Muscle layer of duodenum (tissue), 2 donors: Measurements from ENCODE around the gene TSHZ2.
A peak's percentile ranks its signal among the peaks of the same experiment; 100 is the strongest.

Source experiments
- H3K27ac ChIP-seq: one replicate; pipeline ENCODE4 v1.7.0; 2013; ENCODE audit warnings: mild to moderate bottlenecking, low read length
- H3K27me3 ChIP-seq: one replicate; pipeline ENCODE4 v1.7.0; 2013; ENCODE audit warnings: low read depth, mild to moderate bottlenecking, control low read depth, low read length
- H3K36me3 ChIP-seq, 2 donors: one replicate each; pipeline ENCODE4 v1.7.0; 2013; ENCODE audit warnings: low read length in 2 of 2, control low read depth in 1 of 2, mild to moderate bottlenecking in 1 of 2; ENCODE audit not compliant: insufficient read depth in 2 of 2, control insufficient read depth in 1 of 2
- H3K4me1 ChIP-seq, 2 donors: one replicate each; pipeline ENCODE4 v1.7.0; 2013; ENCODE audit warnings: low read length in 2 of 2, mild to moderate bottlenecking in 2 of 2, control low read depth in 1 of 2, moderate library complexity in 1 of 2; ENCODE audit not compliant: insufficient read depth in 2 of 2, control insufficient read depth in 1 of 2
- H3K4me3 ChIP-seq, 2 donors: one replicate each; pipeline ENCODE4 v1.7.0; 2013; ENCODE audit warnings: low read length in 2 of 2, low read depth in 1 of 2, mild to moderate bottlenecking in 1 of 2
- H3K9me3 ChIP-seq, 2 donors: one replicate each; pipeline ENCODE4 v1.7.0; 2013; ENCODE audit warnings: low read length in 2 of 2, control low read depth in 1 of 2, mild to moderate bottlenecking in 1 of 2; ENCODE audit not compliant: control insufficient read depth in 1 of 2
- donor health status: healthy.

Gene TSHZ2

DNA sequence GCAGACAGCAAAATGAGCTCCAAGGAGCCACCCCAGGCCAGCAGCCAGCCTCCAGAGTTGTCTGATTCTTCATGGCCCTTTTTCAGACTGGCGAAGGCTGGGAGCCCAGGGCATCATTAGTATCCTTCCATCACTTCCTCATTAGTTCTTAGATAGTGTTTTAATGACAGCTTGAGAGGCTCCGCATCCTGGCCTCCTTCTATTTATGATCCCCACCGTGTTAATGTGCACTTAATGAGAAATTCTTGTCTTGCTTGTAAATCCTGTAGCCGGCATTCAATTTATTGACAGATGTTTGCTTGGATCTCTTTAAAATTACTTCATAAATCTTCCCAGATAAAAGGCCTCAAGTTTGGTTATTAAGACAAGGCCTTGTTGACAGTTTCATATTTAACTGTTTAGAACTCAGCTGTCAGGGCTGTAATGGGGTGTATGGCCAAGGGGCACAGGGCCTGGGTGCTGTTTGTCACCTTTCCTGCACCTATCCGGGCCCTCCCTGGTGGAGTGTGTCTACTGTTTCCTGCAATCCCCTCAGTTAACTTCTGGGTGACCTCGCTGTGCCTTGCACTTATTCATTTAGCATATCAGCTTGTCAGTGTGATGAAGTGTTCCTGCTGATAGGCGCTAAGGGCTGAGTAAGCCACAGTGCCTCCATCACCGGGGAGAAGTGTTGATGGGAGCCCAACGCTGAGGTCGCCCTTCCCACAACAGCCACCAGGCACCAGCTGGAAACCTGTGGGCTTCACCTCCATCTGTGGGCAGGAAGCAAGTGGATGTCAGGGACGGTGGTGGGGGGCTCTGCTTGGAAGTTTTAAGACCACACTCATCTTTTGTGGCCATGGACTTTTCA lies 169.3 kb downstream of the TSHZ2 start:
- no peaks in the 10 kb centered on the region for H3K36me3 ChIP-seq
- H3K4me1 ChIP-seq = no peaks in the 10 kb centered on the region
- no peaks in the 10 kb centered on the region for H3K9me3 ChIP-seq
- H3K27ac ChIP-seq = no peak overlapping the region
- no peak overlapping the region for H3K4me3 ChIP-seq
- no peaks in the 10 kb centered on the region for H3K27me3 ChIP-seq

GRCh38 chr20:53142225-53143127 lies 170.3 kb downstream of the TSHZ2 start:
- Histone ChIP-seq H3K4me3 (no peak overlapping the region), H3K9me3 (no peaks in the 10 kb centered on the region), H3K4me1 (no peaks in the 10 kb centered on the region), H3K27me3 (no peaks in the 10 kb centered on the region), H3K27ac (no peak overlapping the region), H3K36me3 (no peaks in the 10 kb centered on the region)

- Histone ChIP-seq H3K9me3 (no peaks in the 10 kb centered on the region), H3K4me3 (no peak overlapping the region), H3K36me3 (no peaks in the 10 kb centered on the region), H3K27me3 (no peaks in the 10 kb centered on the region), H3K27ac (no peak overlapping the region), H3K4me1 (peaks cover 7 to 17% of the 10 kb centered on the region in 2 donors)
Observed at GRCh38 chr20:53146201-53146891, 174.2 kb downstream of the TSHZ2 start.

DNA sequence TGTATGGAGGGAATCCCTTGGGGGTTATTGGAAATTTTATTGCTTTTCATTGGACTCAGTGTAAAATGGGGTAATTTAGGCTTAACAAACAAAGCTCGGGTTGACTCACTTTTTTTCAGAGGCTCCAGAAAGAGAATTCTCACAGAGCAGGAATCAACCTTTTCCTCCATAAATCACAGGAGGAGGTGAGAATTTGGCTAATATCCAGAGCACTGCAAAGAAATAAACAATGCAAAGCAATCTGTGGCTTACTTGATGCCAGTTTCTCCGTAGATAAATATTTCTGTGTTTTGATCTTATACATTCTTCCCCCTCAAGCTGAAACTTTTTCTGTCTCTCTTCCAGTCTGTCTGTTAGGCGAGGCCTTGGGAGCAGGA lies 176.6 kb downstream of the TSHZ2 start:
- no peaks in the 10 kb centered on the region for H3K36me3 ChIP-seq
- H3K9me3 ChIP-seq = no peaks in the 10 kb centered on the region
- no peak overlapping the region for H3K27ac ChIP-seq
- no peaks in the 10 kb centered on the region for H3K27me3 ChIP-seq
- H3K4me3 ChIP-seq = no peak overlapping the region
- H3K4me1 ChIP-seq = peaks cover 7 to 17% of the 10 kb centered on the region in 2 donors

- no peak overlapping the region for H3K27ac ChIP-seq
Observed at GRCh38 chr20:53149148-53149889, 177.2 kb downstream of the TSHZ2 start.

DNA sequence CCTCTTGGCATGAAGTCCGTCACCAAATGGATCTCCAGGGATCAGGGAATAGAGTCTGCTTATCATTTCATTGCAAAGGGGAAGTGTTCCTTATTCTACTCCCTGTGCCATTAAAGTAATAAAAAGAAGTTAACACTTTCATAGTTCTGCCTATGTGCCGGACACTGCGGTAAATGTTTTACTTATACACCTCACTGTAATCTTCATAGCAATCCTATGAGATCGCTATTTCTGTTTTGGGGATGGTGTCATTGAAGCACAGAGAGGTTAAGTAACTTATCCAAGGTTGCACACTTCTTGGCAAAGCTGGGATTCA lies 177.7 kb downstream of the TSHZ2 start:
- H3K4me3 ChIP-seq = peak overlapping the region; percentile 8 to 32
- no peak overlapping the region for H3K27ac ChIP-seq

More at GRCh38 chr20:53149148-53149889, 177.2 kb downstream of the TSHZ2 start:
- no peaks in the 10 kb centered on the region for H3K9me3 ChIP-seq
- H3K4me3 ChIP-seq = peak overlapping the region; percentile 8 to 32
- H3K27me3 ChIP-seq = no peaks in the 10 kb centered on the region
- peaks cover 7 to 17% of the 10 kb centered on the region in 2 donors for H3K4me1 ChIP-seq
- H3K36me3 ChIP-seq = no peaks in the 10 kb centered on the region

DNA sequence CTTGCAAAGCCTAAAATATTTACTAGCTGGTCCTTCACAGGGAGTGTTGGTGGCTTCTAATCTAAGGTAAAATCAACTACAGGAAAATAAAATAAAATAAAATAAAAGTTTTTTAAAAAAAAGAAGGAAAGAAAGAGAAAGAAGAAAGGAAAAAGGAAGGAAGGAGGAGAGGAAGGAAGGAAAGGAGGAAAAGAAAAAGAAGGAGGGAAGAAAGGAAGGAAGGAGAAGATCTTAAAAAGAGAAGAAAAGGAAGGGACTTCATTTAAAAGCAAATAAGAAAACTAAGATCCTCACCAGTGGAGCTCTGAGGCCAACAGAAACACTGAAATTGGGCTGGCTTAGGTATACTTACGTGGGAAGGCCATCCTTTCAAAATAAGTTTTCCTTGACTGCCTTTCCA lies 178.4 kb downstream of the TSHZ2 start:
- Histone ChIP-seq H3K4me1 (peaks cover 7 to 17% of the 10 kb centered on the region in 2 donors), H3K9me3 (no peaks in the 10 kb centered on the region), H3K36me3 (no peaks in the 10 kb centered on the region), H3K27me3 (no peaks in the 10 kb centered on the region), H3K27ac (no peak overlapping the region), H3K4me3 (no peak overlapping the region)

More for the DNA sequence above, 177.7 kb downstream of the TSHZ2 start:
- Histone ChIP-seq H3K9me3 (no peaks in the 10 kb centered on the region), H3K27me3 (no peaks in the 10 kb centered on the region), H3K36me3 (no peaks in the 10 kb centered on the region), H3K4me1 (peaks cover 7 to 17% of the 10 kb centered on the region in 2 donors)

- H3K36me3 ChIP-seq = no peaks in the 10 kb centered on the region
- H3K27ac ChIP-seq = no peak overlapping the region
- H3K4me3 ChIP-seq = no peak overlapping the region
- no peaks in the 10 kb centered on the region for H3K27me3 ChIP-seq
- H3K4me1 ChIP-seq = peaks cover 7 to 17% of the 10 kb centered on the region in 2 donors
- no peaks in the 10 kb centered on the region for H3K9me3 ChIP-seq
Observed at GRCh38 chr20:53152228-53152627, 180.1 kb downstream of the TSHZ2 start.

- Histone ChIP-seq H3K4me1 (peaks cover 7 to 8% of the 10 kb centered on the region in 2 donors), H3K27ac (no peak overlapping the region), H3K9me3 (no peaks in the 10 kb centered on the region), H3K27me3 (no peaks in the 10 kb centered on the region), H3K36me3 (no peaks in the 10 kb centered on the region), H3K4me3 (no peak overlapping the region)
Observed at GRCh38 chr20:53154540-53154939, 182.4 kb downstream of the TSHZ2 start.

GRCh38 chr20:53157443-53158408 lies 185.6 kb downstream of the TSHZ2 start:
- Histone ChIP-seq H3K4me3 (no peak overlapping the region), H3K27me3 (no peaks in the 10 kb centered on the region), H3K36me3 (no peaks in the 10 kb centered on the region), H3K4me1 (peaks cover 0 to 3% of the 10 kb centered on the region in 2 donors), H3K9me3 (no peaks in the 10 kb centered on the region), H3K27ac (no peak overlapping the region)
